GM06990 (cell line): ENCODE results near the gene WNT2B.

Experiments used
- DNase-seq: peaks from one replicate; pipeline ENCODE4 v3.0.0-alpha.2; 2011; ENCODE audit not compliant: insufficient read length; ENCODE audit errors: extremely low read depth
- H3K27me3 ChIP-seq: replicated peaks from 2 replicates; pipeline ENCODE4 v1.6.0; 2011; ENCODE audit warnings: low read length; ENCODE audit not compliant: control insufficient read depth, insufficient read depth
- H3K36me3 ChIP-seq: 2 replicates; pipeline ENCODE4 v1.5.1; 2011; ENCODE audit warnings: low read length; ENCODE audit not compliant: control insufficient read depth, insufficient read depth
- H3K4me3 ChIP-seq: replicated peaks from 2 replicates; pipeline ENCODE4 v1.5.1; 2011; ENCODE audit warnings: low read depth, mild to moderate bottlenecking, control low read depth, low read length
- TF ChIP-seq, protein P1 (sequence below): IDR thresholded peaks from 2 replicates; pipeline ENCODE4 v1.5.1; 2011; ENCODE audit warnings: low read length, control low read depth, mild to moderate bottlenecking, inconsistent platforms; ENCODE audit not compliant: insufficient read depth, poor library complexity, severe bottlenecking

Gene WNT2B

DNA sequence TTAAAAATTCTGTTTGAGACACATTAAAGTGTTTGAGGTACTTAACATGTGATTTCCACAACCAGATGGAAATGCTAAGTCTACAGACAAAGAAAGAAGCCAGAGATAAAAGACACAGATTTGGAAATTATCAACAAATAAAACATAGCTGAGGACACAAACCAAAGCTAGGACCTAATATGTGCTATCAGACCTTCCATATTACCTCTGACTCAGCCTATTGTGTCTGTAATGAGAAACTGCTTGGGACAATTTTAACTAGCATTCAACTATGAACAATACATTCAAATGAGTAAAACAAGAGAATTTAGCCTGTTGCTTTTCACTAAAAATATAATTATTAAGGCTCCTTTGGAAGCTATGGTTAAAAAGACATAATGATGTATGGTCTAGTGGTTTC, 54.6 kb downstream of the WNT2B start:
- H3K4me3 ChIP-seq = no peak overlapping the region
- no peaks in the 10 kb centered on the region for H3K36me3 ChIP-seq
- H3K27me3 ChIP-seq = no peaks in the 10 kb centered on the region
- no peak for DNase-seq
- TF ChIP-seq, protein P1, sequence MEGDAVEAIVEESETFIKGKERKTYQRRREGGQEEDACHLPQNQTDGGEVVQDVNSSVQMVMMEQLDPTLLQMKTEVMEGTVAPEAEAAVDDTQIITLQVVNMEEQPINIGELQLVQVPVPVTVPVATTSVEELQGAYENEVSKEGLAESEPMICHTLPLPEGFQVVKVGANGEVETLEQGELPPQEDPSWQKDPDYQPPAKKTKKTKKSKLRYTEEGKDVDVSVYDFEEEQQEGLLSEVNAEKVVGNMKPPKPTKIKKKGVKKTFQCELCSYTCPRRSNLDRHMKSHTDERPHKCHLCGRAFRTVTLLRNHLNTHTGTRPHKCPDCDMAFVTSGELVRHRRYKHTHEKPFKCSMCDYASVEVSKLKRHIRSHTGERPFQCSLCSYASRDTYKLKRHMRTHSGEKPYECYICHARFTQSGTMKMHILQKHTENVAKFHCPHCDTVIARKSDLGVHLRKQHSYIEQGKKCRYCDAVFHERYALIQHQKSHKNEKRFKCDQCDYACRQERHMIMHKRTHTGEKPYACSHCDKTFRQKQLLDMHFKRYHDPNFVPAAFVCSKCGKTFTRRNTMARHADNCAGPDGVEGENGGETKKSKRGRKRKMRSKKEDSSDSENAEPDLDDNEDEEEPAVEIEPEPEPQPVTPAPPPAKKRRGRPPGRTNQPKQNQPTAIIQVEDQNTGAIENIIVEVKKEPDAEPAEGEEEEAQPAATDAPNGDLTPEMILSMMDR = no peak

DNA sequence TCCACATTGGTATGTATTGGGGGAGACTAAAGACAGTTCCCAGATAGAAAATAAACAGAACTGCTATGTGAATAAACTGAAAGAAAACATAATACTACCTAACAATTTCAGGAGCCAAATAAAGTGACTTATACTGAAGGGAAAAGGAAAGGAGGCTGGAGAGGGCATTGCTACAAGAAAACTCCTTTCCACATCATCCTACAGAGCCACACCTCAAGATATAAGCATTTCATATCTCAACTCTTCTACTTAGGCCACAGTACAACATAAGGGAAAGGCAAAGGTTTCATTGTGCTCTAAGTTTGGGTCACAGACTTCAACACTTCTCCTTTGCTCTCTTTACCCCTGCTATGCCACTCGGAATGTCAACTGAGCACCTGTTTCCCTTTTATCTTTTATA, 55.3 kb downstream of the WNT2B start:
- H3K4me3 ChIP-seq = no peak overlapping the region
- no peaks in the 10 kb centered on the region for H3K27me3 ChIP-seq
- no peaks in the 10 kb centered on the region for H3K36me3 ChIP-seq
- DNase-seq = no peak
- TF ChIP-seq, protein P1 = no peak

- DNase-seq = no peak
- H3K27me3 ChIP-seq = no peaks in the 10 kb centered on the region
- TF ChIP-seq, protein P1 = no peak
- no peaks in the 10 kb centered on the region for H3K36me3 ChIP-seq
- no peak overlapping the region for H3K4me3 ChIP-seq
Observed at GRCh38 chr1:112565800-112566199, 57.0 kb downstream of the WNT2B start.

DNA sequence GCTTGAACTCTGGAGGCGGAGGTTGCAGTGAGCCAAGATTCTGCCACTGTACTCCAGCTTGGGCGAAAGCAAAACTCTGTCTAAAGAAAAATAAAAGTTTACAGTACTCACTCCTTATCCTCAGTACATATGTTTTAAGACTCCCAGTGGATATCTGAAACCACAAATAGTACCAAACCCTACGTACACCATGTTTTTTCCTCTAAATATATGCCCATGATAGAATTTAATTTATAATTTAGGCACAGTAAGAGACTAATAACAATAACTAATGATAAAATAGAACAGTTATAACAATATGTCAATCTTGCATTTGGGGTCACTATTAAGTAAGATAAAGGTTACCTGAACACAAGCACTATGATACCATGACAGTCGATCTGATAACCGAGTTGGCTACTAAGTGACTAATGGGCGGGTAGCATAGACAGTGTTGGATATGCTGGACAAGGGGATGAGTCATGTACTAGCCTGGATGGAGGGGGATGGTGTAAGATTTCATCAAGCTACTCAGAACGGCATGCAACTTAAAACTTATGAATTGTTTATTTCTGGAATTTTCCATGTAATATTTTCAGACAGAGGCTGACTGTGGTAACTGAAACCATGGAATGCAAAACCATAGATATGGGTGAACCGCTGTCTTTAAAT, 66.5 kb downstream of the WNT2B start:
- no peak for DNase-seq

GRCh38 chr1:112576240-112576639, 67.5 kb downstream of the WNT2B start:
- DNase-seq = no peak
- TF ChIP-seq, protein P1 = no peak
- Histone ChIP-seq H3K36me3 (no peaks in the 10 kb centered on the region), H3K27me3 (no peaks in the 10 kb centered on the region), H3K4me3 (no peak overlapping the region)

More for the DNA sequence above, 66.5 kb downstream of the WNT2B start:
- Histone ChIP-seq H3K27me3 (no peaks in the 10 kb centered on the region), H3K4me3 (no peak overlapping the region), H3K36me3 (no peaks in the 10 kb centered on the region)
- TF ChIP-seq, protein P1 = no peak
